Fibroblast of pulmonary artery (primary cell): ENCODE measurements around the gene GLYATL2.

Experiments
- DNase-seq: peaks from one replicate; pipeline ENCODE4 v3.0.0-alpha.2; 2010; ENCODE audit warnings: low read depth
- H3K4me3 ChIP-seq: replicated peaks from 2 replicates; pipeline ENCODE4 v1.5.1; 2011; ENCODE audit warnings: low read depth, mild to moderate bottlenecking, control low read depth, low read length, moderate library complexity
- TF ChIP-seq, protein P1 (sequence below): IDR thresholded peaks from 2 replicates; pipeline ENCODE4 v1.5.1; 2011; ENCODE audit warnings: mild to moderate bottlenecking, control low read depth, low read length, inconsistent platforms; ENCODE audit errors: missing control alignments

The GLYATL2 gene, protein sequence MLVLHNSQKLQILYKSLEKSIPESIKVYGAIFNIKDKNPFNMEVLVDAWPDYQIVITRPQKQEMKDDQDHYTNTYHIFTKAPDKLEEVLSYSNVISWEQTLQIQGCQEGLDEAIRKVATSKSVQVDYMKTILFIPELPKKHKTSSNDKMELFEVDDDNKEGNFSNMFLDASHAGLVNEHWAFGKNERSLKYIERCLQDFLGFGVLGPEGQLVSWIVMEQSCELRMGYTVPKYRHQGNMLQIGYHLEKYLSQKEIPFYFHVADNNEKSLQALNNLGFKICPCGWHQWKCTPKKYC

GRCh38 chr11:58844361-58845005 lies at the start of gene GLYATL2:
GLYATL2 (minus strand) TSS chr11:58844704; CDS start chr11:58839612, 5,092 bp downstream.
- no peak for DNase-seq
- TF ChIP-seq, protein P1, sequence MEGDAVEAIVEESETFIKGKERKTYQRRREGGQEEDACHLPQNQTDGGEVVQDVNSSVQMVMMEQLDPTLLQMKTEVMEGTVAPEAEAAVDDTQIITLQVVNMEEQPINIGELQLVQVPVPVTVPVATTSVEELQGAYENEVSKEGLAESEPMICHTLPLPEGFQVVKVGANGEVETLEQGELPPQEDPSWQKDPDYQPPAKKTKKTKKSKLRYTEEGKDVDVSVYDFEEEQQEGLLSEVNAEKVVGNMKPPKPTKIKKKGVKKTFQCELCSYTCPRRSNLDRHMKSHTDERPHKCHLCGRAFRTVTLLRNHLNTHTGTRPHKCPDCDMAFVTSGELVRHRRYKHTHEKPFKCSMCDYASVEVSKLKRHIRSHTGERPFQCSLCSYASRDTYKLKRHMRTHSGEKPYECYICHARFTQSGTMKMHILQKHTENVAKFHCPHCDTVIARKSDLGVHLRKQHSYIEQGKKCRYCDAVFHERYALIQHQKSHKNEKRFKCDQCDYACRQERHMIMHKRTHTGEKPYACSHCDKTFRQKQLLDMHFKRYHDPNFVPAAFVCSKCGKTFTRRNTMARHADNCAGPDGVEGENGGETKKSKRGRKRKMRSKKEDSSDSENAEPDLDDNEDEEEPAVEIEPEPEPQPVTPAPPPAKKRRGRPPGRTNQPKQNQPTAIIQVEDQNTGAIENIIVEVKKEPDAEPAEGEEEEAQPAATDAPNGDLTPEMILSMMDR: no peak
- H3K4me3 ChIP-seq: no peak within 1 kb of the TSS

DNA sequence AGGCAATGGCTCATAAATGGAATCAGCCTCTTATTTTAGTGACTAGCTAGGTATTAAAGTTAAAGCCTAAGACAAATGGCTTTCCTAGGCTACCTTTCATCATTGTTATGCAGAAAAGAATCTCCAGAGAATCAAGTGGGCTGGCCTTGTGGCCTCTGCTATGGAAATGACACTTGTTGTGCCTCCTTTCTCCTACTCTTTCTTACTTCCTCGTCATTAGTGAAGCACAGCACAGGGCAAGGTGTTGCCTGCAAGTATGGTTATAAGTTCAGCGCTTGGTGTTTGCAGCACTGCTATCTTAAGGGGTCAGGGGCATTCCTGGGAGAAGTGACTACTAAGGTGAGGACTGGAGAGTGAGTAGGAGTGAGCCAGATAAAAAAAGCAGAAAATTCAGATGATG lies 49.4 kb upstream of the GLYATL2 start:
- TF ChIP-seq, protein P1: no peak
- H3K4me3 ChIP-seq: no peak overlapping the region
- no peak for DNase-seq

DNA sequence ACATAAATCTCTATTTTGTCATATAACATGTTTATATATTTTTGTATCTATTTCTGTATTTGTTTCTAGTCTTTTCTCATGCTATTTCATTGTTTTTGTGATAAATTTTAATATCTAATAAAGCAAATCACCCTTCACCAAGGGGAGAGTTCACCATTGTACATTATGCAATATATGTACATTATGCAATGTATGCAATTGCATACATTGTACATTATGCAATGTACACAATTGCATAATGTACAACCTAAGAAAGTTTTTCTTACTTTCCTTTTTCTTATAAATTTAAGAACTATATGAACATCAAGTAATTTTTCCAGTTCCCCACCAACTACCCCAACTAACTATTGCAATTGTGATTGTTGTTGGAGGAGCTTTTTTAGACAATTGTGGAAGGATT lies 44.1 kb upstream of the GLYATL2 start:
- no peak for DNase-seq
- no peak overlapping the region for H3K4me3 ChIP-seq
- TF ChIP-seq, protein P1: no peak

- TF ChIP-seq, protein P1: no peak
- no peak overlapping the region for H3K4me3 ChIP-seq
- DNase-seq: no peak
Observed at GRCh38 chr11:58887452-58887851, 42.9 kb upstream of the GLYATL2 start.

GRCh38 chr11:58880625-58881024 lies 36.1 kb upstream of the GLYATL2 start:
- TF ChIP-seq, protein P1: no peak
- no peak overlapping the region for H3K4me3 ChIP-seq
- no peak for DNase-seq

- no peak for DNase-seq
- no peak overlapping the region for H3K4me3 ChIP-seq
- TF ChIP-seq, protein P1: no peak
Observed at GRCh38 chr11:58880166-58880565, 35.7 kb upstream of the GLYATL2 start.
